Measurements from ENCODE around the gene AGPAT2.

AGPAT2 gene

DNA sequence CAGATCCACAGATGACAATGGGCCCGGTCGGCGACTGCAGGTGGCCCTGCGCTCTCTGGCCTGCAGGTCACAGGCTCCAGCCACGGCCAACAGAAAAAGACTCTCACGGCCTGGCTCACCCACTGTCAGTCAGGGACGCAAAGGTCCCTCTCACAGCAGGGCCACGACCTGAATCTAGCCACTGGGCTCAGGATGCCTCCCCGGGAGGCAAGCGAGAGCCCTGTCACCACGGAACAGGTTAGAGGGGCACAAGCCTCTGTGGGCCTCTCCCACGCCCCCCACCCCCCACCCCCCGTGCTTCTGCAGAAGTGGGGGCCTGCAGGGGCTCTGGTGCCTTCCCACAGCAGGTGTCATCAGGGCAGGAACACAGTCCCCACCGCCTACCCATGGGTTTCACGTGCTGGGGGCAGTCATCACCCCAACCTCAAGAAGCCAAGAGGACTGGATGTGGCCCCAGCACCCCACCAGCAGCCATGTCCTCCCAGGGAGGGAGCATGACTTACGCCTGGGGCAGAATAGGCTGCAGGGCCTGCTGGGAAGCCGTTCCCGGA, 41.8 kb downstream of the AGPAT2 start:
- CTCF ChIA-PET = interaction anchor here (0.5 to 3.7 kb wide), 10 partner anchors 12 to 458 kb away, joined by 3 to 37 read pairs (median 4); no protein-coding TSS in a partner anchor
- Histone ChIP-seq H3K9me3 (ENCODE audit: control insufficient read depth, insufficient read depth, low read depth, low read length) (no peaks in the 10 kb centered on the region), H3K27ac (ENCODE audit: extremely low read depth, low read depth, low read length) (no peak overlapping the region), H3K4me1 (ENCODE audit: control insufficient read depth, insufficient read depth, low read length) (no peaks in the 10 kb centered on the region), H3K36me3 (ENCODE audit: control insufficient read depth in 2 of 2, insufficient read depth in 1 of 2, low read length in 2 of 2) (no peaks in the 10 kb centered on the region), H3K4me3 (ENCODE audit: low read depth, low read length) (no peak overlapping the region)
- POLR2A ChIA-PET = interaction anchor here (0.6 kb wide), 1 partner anchor 37 kb away, joined by 3 read pairs; no protein-coding TSS in a partner anchor
- TF ChIP-seq, protein P1, sequence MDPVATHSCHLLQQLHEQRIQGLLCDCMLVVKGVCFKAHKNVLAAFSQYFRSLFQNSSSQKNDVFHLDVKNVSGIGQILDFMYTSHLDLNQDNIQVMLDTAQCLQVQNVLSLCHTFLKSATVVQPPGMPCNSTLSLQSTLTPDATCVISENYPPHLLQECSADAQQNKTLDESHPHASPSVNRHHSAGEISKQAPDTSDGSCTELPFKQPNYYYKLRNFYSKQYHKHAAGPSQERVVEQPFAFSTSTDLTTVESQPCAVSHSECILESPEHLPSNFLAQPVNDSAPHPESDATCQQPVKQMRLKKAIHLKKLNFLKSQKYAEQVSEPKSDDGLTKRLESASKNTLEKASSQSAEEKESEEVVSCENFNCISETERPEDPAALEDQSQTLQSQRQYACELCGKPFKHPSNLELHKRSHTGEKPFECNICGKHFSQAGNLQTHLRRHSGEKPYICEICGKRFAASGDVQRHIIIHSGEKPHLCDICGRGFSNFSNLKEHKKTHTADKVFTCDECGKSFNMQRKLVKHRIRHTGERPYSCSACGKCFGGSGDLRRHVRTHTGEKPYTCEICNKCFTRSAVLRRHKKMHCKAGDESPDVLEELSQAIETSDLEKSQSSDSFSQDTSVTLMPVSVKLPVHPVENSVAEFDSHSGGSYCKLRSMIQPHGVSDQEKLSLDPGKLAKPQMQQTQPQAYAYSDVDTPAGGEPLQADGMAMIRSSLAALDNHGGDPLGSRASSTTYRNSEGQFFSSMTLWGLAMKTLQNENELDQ (tag by site-specific recombination; IDR thresholded peaks at IDR 0.05; ENCODE audit: low read depth) = no peak
- TF ChIP-seq ZNF664 (tag by site-specific recombination; IDR thresholded peaks at IDR 0.05) = no peak
- TF ChIP-seq, protein P2, sequence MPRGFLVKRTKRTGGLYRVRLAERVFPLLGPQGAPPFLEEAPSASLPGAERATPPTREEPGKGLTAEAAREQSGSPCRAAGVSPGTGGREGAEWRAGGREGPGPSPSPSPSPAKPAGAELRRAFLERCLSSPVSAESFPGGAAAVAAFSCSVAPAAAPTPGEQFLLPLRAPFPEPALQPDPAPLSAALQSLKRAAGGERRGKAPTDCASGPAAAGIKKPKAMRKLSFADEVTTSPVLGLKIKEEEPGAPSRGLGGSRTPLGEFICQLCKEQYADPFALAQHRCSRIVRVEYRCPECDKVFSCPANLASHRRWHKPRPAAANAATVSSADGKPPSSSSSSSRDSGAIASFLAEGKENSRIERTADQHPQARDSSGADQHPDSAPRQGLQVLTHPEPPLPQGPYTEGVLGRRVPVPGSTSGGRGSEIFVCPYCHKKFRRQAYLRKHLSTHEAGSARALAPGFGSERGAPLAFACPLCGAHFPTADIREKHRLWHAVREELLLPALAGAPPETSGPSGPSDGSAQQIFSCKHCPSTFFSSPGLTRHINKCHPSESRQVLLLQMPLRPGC (tag by site-specific recombination; IDR thresholded peaks at IDR 0.05) = no peak
- TF ChIP-seq, protein P3, sequence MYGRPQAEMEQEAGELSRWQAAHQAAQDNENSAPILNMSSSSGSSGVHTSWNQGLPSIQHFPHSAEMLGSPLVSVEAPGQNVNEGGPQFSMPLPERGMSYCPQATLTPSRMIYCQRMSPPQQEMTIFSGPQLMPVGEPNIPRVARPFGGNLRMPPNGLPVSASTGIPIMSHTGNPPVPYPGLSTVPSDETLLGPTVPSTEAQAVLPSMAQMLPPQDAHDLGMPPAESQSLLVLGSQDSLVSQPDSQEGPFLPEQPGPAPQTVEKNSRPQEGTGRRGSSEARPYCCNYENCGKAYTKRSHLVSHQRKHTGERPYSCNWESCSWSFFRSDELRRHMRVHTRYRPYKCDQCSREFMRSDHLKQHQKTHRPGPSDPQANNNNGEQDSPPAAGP (tag by site-specific recombination; IDR thresholded peaks at IDR 0.05) = no peak
- no peak for TF ChIP-seq ZNF776 (tag by site-specific recombination; IDR thresholded peaks at IDR 0.05; ENCODE audit: borderline replicate concordance)
- no peak for TF ChIP-seq MEIS1 (CRISPR knock-in tag; IDR thresholded peaks at IDR 0.05; ENCODE audit: borderline replicate concordance)
- no peak for TF ChIP-seq SP3 (tag by site-specific recombination; IDR thresholded peaks at IDR 0.05)
- TF ChIP-seq ZNF792 (tag by site-specific recombination; IDR thresholded peaks at IDR 0.05) = no peak
- TF ChIP-seq, protein P4, sequence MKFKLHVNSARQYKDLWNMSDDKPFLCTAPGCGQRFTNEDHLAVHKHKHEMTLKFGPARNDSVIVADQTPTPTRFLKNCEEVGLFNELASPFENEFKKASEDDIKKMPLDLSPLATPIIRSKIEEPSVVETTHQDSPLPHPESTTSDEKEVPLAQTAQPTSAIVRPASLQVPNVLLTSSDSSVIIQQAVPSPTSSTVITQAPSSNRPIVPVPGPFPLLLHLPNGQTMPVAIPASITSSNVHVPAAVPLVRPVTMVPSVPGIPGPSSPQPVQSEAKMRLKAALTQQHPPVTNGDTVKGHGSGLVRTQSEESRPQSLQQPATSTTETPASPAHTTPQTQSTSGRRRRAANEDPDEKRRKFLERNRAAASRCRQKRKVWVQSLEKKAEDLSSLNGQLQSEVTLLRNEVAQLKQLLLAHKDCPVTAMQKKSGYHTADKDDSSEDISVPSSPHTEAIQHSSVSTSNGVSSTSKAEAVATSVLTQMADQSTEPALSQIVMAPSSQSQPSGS (tag by site-specific recombination; IDR thresholded peaks at IDR 0.05; ENCODE audit: low read depth) = no peak
- TF ChIP-seq, protein P5, sequence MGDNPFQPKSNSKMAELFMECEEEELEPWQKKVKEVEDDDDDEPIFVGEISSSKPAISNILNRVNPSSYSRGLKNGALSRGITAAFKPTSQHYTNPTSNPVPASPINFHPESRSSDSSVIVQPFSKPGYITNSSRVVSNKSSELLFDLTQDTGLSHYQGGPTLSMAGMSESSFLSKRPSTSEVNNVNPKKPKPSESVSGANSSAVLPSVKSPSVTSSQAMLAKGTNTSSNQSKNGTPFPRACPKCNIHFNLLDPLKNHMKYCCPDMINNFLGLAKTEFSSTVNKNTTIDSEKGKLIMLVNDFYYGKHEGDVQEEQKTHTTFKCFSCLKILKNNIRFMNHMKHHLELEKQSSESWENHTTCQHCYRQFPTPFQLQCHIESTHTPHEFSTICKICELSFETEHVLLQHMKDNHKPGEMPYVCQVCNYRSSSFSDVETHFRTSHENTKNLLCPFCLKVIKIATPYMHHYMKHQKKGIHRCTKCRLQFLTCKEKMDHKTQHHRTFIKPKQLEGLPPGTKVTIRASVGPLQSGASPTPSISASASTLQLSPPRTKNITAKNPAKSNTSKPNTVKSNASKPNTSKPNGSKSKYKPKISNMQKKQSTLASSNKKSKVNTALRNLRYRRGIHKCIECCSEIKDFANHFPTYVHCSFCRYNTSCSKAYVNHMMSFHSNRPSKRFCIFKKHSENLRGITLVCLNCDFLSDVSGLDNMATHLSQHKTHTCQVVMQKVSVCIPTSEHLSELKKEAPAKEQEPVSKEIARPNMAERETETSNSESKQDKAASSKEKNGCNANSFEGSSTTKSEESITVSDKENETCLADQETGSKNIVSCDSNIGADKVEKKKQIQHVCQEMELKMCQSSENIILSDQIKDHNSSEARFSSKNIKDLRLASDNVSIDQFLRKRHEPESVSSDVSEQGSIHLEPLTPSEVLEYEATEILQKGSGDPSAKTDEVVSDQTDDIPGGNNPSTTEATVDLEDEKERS (tag by site-specific recombination; IDR thresholded peaks at IDR 0.05) = no peak
- TF ChIP-seq ZIC2 (tag by site-specific recombination; IDR thresholded peaks at IDR 0.05) = no peak
- TF ChIP-seq ZNF140 (tag by site-specific recombination; IDR thresholded peaks at IDR 0.05) = no peak
- TF ChIP-seq ZXDB (tag by site-specific recombination; IDR thresholded peaks at IDR 0.05) = no peak
- TF ChIP-seq GLI2 (tag by site-specific recombination; IDR thresholded peaks at IDR 0.05; ENCODE audit: borderline replicate concordance, low read depth) = no peak
- TF ChIP-seq ZNF184 (tag by site-specific recombination; IDR thresholded peaks at IDR 0.05) = no peak
- no peak for TF ChIP-seq ZNF529 (tag by site-specific recombination; IDR thresholded peaks at IDR 0.05; ENCODE audit: insufficient replicate concordance)
- TF ChIP-seq, protein P6, sequence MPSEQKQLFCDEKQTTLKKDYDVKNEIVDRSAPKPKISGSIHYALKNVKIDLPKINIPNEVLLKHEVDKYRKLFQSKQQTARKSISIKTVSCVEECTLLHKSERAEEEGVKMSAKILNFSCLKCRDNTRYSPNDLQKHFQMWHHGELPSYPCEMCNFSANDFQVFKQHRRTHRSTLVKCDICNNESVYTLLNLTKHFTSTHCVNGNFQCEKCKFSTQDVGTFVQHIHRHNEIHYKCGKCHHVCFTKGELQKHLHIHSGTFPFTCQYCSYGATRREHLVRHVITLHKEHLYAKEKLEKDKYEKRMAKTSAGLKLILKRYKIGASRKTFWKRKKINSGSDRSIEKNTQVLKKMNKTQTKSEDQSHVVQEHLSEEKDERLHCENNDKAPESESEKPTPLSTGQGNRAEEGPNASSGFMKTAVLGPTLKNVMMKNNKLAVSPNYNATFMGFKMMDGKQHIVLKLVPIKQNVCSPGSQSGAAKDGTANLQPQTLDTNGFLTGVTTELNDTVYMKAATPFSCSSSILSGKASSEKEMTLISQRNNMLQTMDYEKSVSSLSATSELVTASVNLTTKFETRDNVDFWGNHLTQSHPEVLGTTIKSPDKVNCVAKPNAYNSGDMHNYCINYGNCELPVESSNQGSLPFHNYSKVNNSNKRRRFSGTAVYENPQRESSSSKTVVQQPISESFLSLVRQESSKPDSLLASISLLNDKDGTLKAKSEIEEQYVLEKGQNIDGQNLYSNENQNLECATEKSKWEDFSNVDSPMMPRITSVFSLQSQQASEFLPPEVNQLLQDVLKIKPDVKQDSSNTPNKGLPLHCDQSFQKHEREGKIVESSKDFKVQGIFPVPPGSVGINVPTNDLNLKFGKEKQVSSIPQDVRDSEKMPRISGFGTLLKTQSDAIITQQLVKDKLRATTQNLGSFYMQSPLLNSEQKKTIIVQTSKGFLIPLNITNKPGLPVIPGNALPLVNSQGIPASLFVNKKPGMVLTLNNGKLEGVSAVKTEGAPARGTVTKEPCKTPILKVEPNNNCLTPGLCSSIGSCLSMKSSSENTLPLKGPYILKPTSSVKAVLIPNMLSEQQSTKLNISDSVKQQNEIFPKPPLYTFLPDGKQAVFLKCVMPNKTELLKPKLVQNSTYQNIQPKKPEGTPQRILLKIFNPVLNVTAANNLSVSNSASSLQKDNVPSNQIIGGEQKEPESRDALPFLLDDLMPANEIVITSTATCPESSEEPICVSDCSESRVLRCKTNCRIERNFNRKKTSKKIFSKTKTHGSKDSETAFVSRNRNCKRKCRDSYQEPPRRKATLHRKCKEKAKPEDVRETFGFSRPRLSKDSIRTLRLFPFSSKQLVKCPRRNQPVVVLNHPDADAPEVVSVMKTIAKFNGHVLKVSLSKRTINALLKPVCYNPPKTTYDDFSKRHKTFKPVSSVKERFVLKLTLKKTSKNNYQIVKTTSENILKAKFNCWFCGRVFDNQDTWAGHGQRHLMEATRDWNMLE (tag by site-specific recombination; conservative IDR thresholded peaks at IDR 0.05; ENCODE audit: low read depth) = no peak
- TF ChIP-seq ZBTB7A (tag by site-specific recombination; IDR thresholded peaks at IDR 0.05; ENCODE audit: low read depth) = no peak
